PFSK-1 (cell line): ENCODE results near the gene VCPKMT.

Experiments
- FOXP2 ChIP-seq: optimal IDR thresholded peaks from 2 replicates; pipeline ENCODE3; 2011; ENCODE audit warnings: borderline replicate concordance, control low read depth, inconsistent platforms; ENCODE audit not compliant: insufficient read depth; ENCODE audit errors: extremely low read length, extremely low read depth
- POLR2AphosphoS5 ChIP-seq: IDR thresholded peaks from 2 replicates; pipeline ENCODE4 v1.6.1; 2012; ENCODE audit warnings: low read depth, mild to moderate bottlenecking, control low read depth, low read length, moderate library complexity
- REST ChIP-seq, 2 experiments: IDR thresholded peaks; 2 replicates each; pipeline versions ENCODE4 v1.6.1 to v1.8.0; 2011 to 2012; ENCODE audit warnings: low read depth in 2 of 2, low read length in 2 of 2, control low read depth in 1 of 2, inconsistent platforms in 1 of 2, mild to moderate bottlenecking in 1 of 2, moderate library complexity in 1 of 2; ENCODE audit not compliant: insufficient read depth in 1 of 2
- SIN3A ChIP-seq: IDR thresholded peaks from 2 replicates; pipeline ENCODE4 v1.6.1; 2012; ENCODE audit warnings: mild to moderate bottlenecking, low read length, moderate library complexity, borderline replicate concordance; ENCODE audit not compliant: insufficient read depth
- TAF1 ChIP-seq: IDR thresholded peaks from 2 replicates; pipeline ENCODE4 v1.6.1; 2012; ENCODE audit warnings: low read length, control low read depth, borderline replicate concordance; ENCODE audit not compliant: insufficient read depth

- TF ChIP-seq POLR2AphosphoS5: no peak
- TF ChIP-seq REST (IDR thresholded peaks at IDR 0.05; ENCODE audit: insufficient read depth in 1 of 2, low read depth in 2 of 2, low read length in 2 of 2): no peak
- no peak for TF ChIP-seq SIN3A
- no peak for TF ChIP-seq TAF1
- no peak for TF ChIP-seq FOXP2
These were observed 46.1 kb downstream of the VCPKMT start for GRCh38 chr14:50070230-50070629.
